Endothelial cell of umbilical vein (primary cell): ENCODE results near the gene FMN1. TPM values are rescaled to one million over a fixed set of nuclear protein-coding genes. Genes with fewer than 3 reads are reported as not detected.

Experiments used
- BruUV-seq: library from RNA; stranded (reverse); fragments of 400-500 nt; replicated peaks from 2 replicates; lab custom pipeline; 2021; lab: Mats Ljungman, UMichigan
- CTCF ChIA-PET: fragments of 300-600, 350-600 bp; sonication (Branson Sonifier 250); formaldehyde crosslinking; loops from one replicate; lab custom pipeline; 2021; ENCODE audit warnings: antibody characterized with exemption, inconsistent platforms; lab: Charles Lee
- POLR2A ChIA-PET: fragments of 300-600, 350-600 bp; sonication (Branson Sonifier 250); formaldehyde crosslinking; loops from one replicate; lab custom pipeline; 2021; ENCODE audit warnings: antibody characterized with exemption, inconsistent platforms; lab: Charles Lee
- DNase-seq: peaks from one replicate; pipeline ENCODE4 v3.0.0-alpha.2; 2011; ENCODE audit warnings: low read depth, low spot score
- FAIRE-seq: peaks from 2 replicates; lab custom pipeline; 2011; peaks lifted over from hg19 to GRCh38; lab: Jason Lieb, UNC
- H2AFZ ChIP-seq: 2 replicates; pipeline ENCODE4 v1.6.0; 2012; ENCODE audit warnings: low read depth, low read length, control low read depth, inconsistent platforms
- H3K27ac ChIP-seq: 2 replicates; pipeline ENCODE4 v1.5.1; 2011; ENCODE audit warnings: low read depth, mild to moderate bottlenecking, control low read depth, low read length, moderate library complexity; ENCODE audit not compliant: insufficient read depth
- H3K27me3 ChIP-seq, 2 experiments: 2 replicates each; pipeline versions ENCODE4 v1.6.0 to v1.6.1; 2011; ENCODE audit warnings: low read length in 2 of 2, mixed read lengths in 1 of 2; ENCODE audit not compliant: control insufficient read depth in 2 of 2, insufficient read depth in 2 of 2
- H3K36me3 ChIP-seq, 2 experiments: 2 replicates in 1 of 2; 3 replicates in 1 of 2; pipeline ENCODE4 v1.5.1; 2011; ENCODE audit warnings: low read length in 2 of 2, mild to moderate bottlenecking in 1 of 2, moderate library complexity in 1 of 2; ENCODE audit not compliant: control insufficient read depth in 2 of 2, insufficient read depth in 2 of 2; ENCODE audit errors: extremely low read depth in 1 of 2
- H3K4me1 ChIP-seq: 3 replicates; pipeline ENCODE4 v1.5.1; 2011; ENCODE audit warnings: mild to moderate bottlenecking, low read length; ENCODE audit not compliant: control insufficient read depth, insufficient read depth; ENCODE audit errors: extremely low read depth
- H3K4me2 ChIP-seq: 2 replicates; pipeline ENCODE4 v1.6.1; 2011; ENCODE audit warnings: low read length, control low read depth, mixed read lengths; ENCODE audit not compliant: insufficient read depth
- H3K4me3 ChIP-seq, 3 experiments: fragments of 200-600 bp in 1 of 3; sonication (generic), shearing (Covaris generic) in 1 of 3; replicated peaks in 1 of 3; 2 replicates each; pipeline ENCODE4 v1.5.1; 2011 to 2016; ENCODE audit warnings: control low read depth in 3 of 3, low read length in 3 of 3, mild to moderate bottlenecking in 2 of 3, inconsistent platforms in 1 of 3, low read depth in 1 of 3, moderate library complexity in 1 of 3; ENCODE audit not compliant: insufficient read depth in 1 of 3
- H3K79me2 ChIP-seq: 2 replicates; pipeline ENCODE4 v1.6.0; 2012; ENCODE audit warnings: low read length, inconsistent platforms; ENCODE audit not compliant: control insufficient read depth, insufficient read depth
- H3K9ac ChIP-seq: replicated peaks from 2 replicates; pipeline ENCODE3; 2011; ENCODE audit warnings: low read length, control low read depth; ENCODE audit not compliant: insufficient read depth; ENCODE audit errors: extremely low read depth
- H3K9me1 ChIP-seq: replicated peaks from 3 replicates; pipeline ENCODE4 v1.6.0; 2011; ENCODE audit warnings: mild to moderate bottlenecking, low read length; ENCODE audit not compliant: control insufficient read depth, insufficient read depth; ENCODE audit errors: extremely low read depth
- H3K9me3 ChIP-seq: replicated peaks from 2 replicates; pipeline ENCODE4 v1.5.1; 2012; ENCODE audit warnings: low read length, inconsistent platforms; ENCODE audit not compliant: control insufficient read depth, insufficient read depth
- H4K20me1 ChIP-seq: replicated peaks from 2 replicates; pipeline ENCODE3; 2011; ENCODE audit warnings: mild to moderate bottlenecking, low read length; ENCODE audit not compliant: control insufficient read depth, insufficient read depth; ENCODE audit errors: extremely low read depth
- EZH2 ChIP-seq: IDR thresholded peaks from 2 replicates; pipeline ENCODE4 v1.6.1; 2012; ENCODE audit warnings: borderline replicate concordance, low read depth, mild to moderate bottlenecking, moderate library complexity, low read length, inconsistent platforms; ENCODE audit not compliant: severe bottlenecking
- FOS ChIP-seq: IDR thresholded peaks from 2 replicates; pipeline ENCODE4 v1.6.1; 2011; ENCODE audit warnings: mild to moderate bottlenecking, low read length, moderate library complexity, borderline replicate concordance; ENCODE audit not compliant: insufficient read depth
- GATA2 ChIP-seq: IDR thresholded peaks from 2 replicates; pipeline ENCODE4 v1.7.0; 2011; ENCODE audit warnings: low read depth, mild to moderate bottlenecking, moderate library complexity, mixed read lengths, low read length; ENCODE audit not compliant: insufficient read length, insufficient read depth
- JUN ChIP-seq: IDR thresholded peaks from 2 replicates; pipeline ENCODE4 v1.6.1; 2011; ENCODE audit warnings: borderline replicate concordance, low read depth; ENCODE audit not compliant: insufficient read length, insufficient read depth
- MYC ChIP-seq: IDR thresholded peaks from one replicate; pipeline ENCODE4 v1.6.1; 2011; ENCODE audit warnings: mild to moderate bottlenecking, low read depth, low read length
- POLR2A ChIP-seq: IDR thresholded peaks from 2 replicates; pipeline ENCODE4 v1.6.1; 2012; ENCODE audit warnings: low read depth, mild to moderate bottlenecking, control low read depth, low read length
- POLR2AphosphoS5 ChIP-seq: IDR thresholded peaks from 2 replicates; pipeline ENCODE4 v1.6.1; 2012; ENCODE audit warnings: low read depth, mild to moderate bottlenecking, control low read depth, low read length, moderate library complexity; ENCODE audit not compliant: insufficient read depth
- dilution Hi-C: fragments of 300-500 bp; cut with MboI; formaldehyde crosslinking; loops from one replicate; pipeline ENCODE4 v1.15.0; 2019; ENCODE audit warnings: low sequenced_read_pairs; ENCODE audit not compliant: extremely low pct_ligation_motif_present
- intact Hi-C: fragments of 100-400 bp; cut with micrococcal nuclease; formaldehyde crosslinking; loops from one replicate; pipeline ENCODE4 v1.10.0; 2022
- polyA plus RNA-seq, 4 experiments: library from polyadenylated mRNA; depleted of rRNA in 3 of 4; stranded (reverse) in 3 of 4; unstranded in 1 of 4; fragments of >200 nt; gene quantifications; 2 replicates each; pipeline versions ENCODE4 v1.2.1 to v1.2.3, GENCODE V29; 2011 to 2012; ENCODE audit warnings: missing spikeins in 1 of 4
- total RNA-seq: library from RNA; stranded (reverse); gene quantifications from 2 replicates; pipeline ENCODE4 v1.2.3, GENCODE V29; 2021
- TF ChIP-seq, protein P1 (sequence below): IDR thresholded peaks from 2 replicates; pipeline ENCODE4 v1.6.1; 2011; ENCODE audit not compliant: insufficient read depth, insufficient read length
- TF ChIP-seq, protein P2 (sequence below), 2 donors: IDR thresholded peaks; 1 replicate in 1 of 2; 2 replicates in 1 of 2; pipeline ENCODE4 v1.5.1; 2011; ENCODE audit warnings: low read length in 2 of 2, mild to moderate bottlenecking in 2 of 2, moderate library complexity in 2 of 2, control low read depth in 1 of 2, inconsistent platforms in 1 of 2, low read depth in 1 of 2; ENCODE audit not compliant: insufficient read depth in 1 of 2; ENCODE audit errors: extremely low read depth in 1 of 2

FMN1 gene
- total and polyA plus RNA-seq, 2 donors (not counting 3 experiments of a cell fraction or from before 2014, with no cell fraction given) = 0.01 to 0.29 TPM

DNA sequence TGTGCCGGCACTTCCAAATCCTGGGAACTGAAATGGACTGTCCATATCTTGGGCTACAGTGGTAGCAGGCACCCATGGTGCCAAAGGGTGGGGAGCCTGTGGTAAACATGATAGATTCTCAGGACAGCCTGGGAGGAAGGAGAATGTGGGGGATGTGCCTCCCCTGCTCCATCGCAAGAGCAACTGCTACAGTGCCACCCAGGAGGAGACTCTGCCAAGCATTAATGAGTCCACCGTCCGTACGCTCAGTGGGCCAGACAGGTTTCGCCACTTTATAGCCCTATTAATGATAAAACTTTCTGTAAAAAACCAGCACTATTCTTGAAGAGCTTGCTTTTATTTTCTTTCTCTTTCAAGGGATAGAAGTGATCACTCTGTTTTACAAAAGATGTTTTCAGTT is 75.2 kb downstream of the FMN1 start:
- no peaks in the 10 kb centered on the region for H3K36me3 ChIP-seq
- H2AFZ ChIP-seq = no peak overlapping the region
- intact Hi-C loops = no loop called here
- CTCF ChIA-PET = interaction anchor here (0.7 to 2.5 kb wide), 2 partner anchors 13 to 33 kb away, joined by 3 to 7 read pairs; no protein-coding TSS in a partner anchor
- H3K27me3 ChIP-seq = no peaks in the 10 kb centered on the region
- no peak for DNase-seq
- no TSS peak for BruUV-seq
- H3K9ac ChIP-seq = no peak overlapping the region
- no peak overlapping the region for H3K4me2 ChIP-seq
- H3K79me2 ChIP-seq = no peaks in the 10 kb centered on the region
- H3K9me1 ChIP-seq = no peaks in the 10 kb centered on the region
- no peaks in the 10 kb centered on the region for H4K20me1 ChIP-seq
- dilution Hi-C loops = no loop called here
- no peak for TF ChIP-seq FOS
- TF ChIP-seq JUN = no peak
- TF ChIP-seq MYC = no peak
- TF ChIP-seq, protein P1, sequence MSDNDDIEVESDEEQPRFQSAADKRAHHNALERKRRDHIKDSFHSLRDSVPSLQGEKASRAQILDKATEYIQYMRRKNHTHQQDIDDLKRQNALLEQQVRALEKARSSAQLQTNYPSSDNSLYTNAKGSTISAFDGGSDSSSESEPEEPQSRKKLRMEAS = no peak
- TF ChIP-seq POLR2AphosphoS5 = no peak
- TF ChIP-seq POLR2A = no peak
- no peak for TF ChIP-seq GATA2
- TF ChIP-seq EZH2 = no peak
- TF ChIP-seq, protein P2, sequence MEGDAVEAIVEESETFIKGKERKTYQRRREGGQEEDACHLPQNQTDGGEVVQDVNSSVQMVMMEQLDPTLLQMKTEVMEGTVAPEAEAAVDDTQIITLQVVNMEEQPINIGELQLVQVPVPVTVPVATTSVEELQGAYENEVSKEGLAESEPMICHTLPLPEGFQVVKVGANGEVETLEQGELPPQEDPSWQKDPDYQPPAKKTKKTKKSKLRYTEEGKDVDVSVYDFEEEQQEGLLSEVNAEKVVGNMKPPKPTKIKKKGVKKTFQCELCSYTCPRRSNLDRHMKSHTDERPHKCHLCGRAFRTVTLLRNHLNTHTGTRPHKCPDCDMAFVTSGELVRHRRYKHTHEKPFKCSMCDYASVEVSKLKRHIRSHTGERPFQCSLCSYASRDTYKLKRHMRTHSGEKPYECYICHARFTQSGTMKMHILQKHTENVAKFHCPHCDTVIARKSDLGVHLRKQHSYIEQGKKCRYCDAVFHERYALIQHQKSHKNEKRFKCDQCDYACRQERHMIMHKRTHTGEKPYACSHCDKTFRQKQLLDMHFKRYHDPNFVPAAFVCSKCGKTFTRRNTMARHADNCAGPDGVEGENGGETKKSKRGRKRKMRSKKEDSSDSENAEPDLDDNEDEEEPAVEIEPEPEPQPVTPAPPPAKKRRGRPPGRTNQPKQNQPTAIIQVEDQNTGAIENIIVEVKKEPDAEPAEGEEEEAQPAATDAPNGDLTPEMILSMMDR (IDR thresholded peaks at IDR 0.05; ENCODE audit: extremely low read depth in 1 of 2, insufficient read depth in 1 of 2, low read depth in 1 of 2, low read length in 2 of 2) = no peak
- H3K27ac ChIP-seq = no peak overlapping the region
- H3K4me3 ChIP-seq = no peak overlapping the region
- no peak for FAIRE-seq
- no peaks in the 10 kb centered on the region for H3K4me1 ChIP-seq
- POLR2A ChIA-PET = no interaction called here
- H3K9me3 ChIP-seq = no peaks in the 10 kb centered on the region
